Fibroblast of the aortic adventitia (primary cell): ENCODE results near the gene NRIP3. TPM values are rescaled to one million over a fixed set of nuclear protein-coding genes. Genes with fewer than 3 reads are reported as not detected.
"Not testable (repeated sequence)": the region's sequence is repeated elsewhere in the genome, so short reads cannot be mapped to it uniquely, and the experiment has no call there.

Source experiments
- DNase-seq: peaks from one replicate; pipeline ENCODE4 v3.0.0-alpha.2; 2010; ENCODE audit warnings: low read depth
- H3K4me3 ChIP-seq: 2 replicates; pipeline ENCODE4 v1.5.1; 2011; ENCODE audit warnings: low read depth, mild to moderate bottlenecking, control low read depth, low read length, moderate library complexity
- total RNA-seq: library from RNA; depleted of rRNA; stranded (reverse); fragments of >200 nt; gene quantifications from 2 replicates; pipeline ENCODE4 v1.2.3, GENCODE V29; 2012; ENCODE audit warnings: low replicate concordance
- TF ChIP-seq, protein P1 (sequence below): IDR thresholded peaks from 2 replicates; pipeline ENCODE4 v1.5.1; 2011; ENCODE audit warnings: mild to moderate bottlenecking, low read length, control low read depth, inconsistent platforms; ENCODE audit not compliant: insufficient read depth

Gene NRIP3
- total RNA-seq, 1 donor, result 21.3 TPM

DNA sequence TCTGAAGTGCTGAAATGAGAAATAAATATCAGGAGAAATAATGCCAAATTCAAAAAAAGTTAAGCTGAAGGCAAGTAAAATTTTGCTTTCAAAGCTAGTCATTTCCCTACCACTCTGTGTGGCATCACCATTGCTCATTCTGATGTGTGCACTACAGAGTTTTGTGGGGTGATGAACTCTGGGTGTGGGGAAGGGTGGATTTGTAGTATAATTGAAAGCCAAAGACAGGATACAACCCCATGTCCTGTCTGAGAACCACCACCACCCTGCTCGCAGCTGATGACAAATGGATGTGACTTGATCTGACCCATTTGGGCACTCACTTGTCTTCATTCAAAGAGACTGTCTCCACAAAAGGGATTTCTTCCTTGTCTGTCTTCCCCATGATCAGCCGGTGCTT is 20.2 kb downstream of the NRIP3 start:
- no peak overlapping the region for H3K4me3 ChIP-seq
- DNase-seq, result no peak
- TF ChIP-seq, protein P1, sequence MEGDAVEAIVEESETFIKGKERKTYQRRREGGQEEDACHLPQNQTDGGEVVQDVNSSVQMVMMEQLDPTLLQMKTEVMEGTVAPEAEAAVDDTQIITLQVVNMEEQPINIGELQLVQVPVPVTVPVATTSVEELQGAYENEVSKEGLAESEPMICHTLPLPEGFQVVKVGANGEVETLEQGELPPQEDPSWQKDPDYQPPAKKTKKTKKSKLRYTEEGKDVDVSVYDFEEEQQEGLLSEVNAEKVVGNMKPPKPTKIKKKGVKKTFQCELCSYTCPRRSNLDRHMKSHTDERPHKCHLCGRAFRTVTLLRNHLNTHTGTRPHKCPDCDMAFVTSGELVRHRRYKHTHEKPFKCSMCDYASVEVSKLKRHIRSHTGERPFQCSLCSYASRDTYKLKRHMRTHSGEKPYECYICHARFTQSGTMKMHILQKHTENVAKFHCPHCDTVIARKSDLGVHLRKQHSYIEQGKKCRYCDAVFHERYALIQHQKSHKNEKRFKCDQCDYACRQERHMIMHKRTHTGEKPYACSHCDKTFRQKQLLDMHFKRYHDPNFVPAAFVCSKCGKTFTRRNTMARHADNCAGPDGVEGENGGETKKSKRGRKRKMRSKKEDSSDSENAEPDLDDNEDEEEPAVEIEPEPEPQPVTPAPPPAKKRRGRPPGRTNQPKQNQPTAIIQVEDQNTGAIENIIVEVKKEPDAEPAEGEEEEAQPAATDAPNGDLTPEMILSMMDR, result no peak

DNA sequence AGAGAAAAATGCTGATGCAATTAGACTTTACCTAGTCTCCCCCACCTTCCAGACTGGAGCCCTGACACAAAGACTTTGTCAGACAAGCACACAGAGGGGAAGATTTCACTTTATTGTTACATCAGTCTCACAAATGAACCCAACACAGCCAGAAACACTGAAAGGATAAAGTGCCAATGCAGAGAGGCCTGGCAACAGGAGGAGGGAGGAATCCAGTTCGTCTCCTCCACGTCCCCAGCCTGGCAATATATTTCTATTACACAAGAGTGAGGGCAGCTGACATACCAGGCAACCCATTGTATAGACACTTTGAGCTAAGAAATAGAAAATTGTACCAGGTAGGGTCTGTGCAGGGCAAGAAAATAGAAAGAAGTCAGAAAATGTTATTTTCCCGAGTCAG is 23.3 kb downstream of the NRIP3 start:
- no peak for DNase-seq
- TF ChIP-seq, protein P1, result no peak
- no peak overlapping the region for H3K4me3 ChIP-seq

DNA sequence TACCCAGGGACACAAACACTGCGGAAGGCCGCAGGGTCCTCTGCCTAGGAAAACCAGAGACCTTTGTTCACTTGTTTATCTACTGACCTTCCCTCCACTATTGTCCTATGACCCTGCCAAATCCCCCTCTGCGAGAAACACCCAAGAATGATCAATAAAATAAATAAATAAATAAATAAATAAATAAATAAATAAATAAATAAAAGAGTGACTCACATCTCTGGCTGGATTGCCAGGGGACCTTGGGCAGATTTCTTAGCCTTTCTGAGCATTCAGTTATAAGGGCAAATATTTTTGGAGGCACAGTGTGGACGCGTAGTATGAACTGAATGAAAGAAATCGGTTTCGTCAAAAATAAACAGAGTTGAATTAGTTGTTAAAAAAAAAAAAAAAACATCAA is 24.4 kb downstream of the NRIP3 start:
- DNase-seq, H3K4me3 ChIP-seq: not testable (repeated sequence)

DNA sequence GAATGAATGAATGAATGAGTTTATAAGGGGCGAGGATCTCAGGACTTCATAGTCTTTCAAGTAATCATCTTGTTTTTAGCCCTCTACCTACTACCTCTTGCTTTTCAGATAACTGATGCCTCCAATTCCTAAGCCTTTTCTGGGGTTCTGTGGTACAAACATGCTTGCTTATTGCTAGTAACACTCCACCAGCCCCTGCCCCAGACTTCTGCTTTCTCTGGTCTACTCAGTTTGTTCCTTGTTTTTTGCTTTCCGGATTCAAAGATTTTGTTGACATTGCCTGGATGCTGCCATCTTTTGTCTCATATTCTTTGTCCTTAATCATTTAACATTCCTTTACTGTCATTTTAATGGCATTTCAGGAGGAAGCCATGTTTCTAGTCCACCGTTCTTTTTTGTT is 30.7 kb downstream of the NRIP3 start:
- no peak for DNase-seq
- H3K4me3 ChIP-seq, result no peak overlapping the region
- TF ChIP-seq, protein P1, result no peak

DNA sequence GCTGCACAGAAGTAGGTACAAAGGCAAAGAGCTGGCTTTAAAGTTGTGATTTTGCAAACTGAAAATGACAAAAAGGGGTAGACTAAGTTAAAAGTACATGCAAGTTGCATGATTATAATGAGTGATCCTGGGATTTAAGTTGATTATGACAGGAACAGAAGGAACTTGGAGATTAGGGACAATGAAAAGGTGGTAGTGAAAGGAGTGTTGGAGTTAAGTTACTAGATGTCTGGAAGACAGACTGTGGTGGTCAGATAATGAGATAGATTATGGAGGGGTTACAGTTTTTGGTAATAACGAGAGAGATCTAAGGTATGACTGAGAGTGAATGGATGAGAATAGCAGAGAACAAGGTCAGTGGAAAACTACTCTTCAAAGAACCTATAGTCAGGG is 31.9 kb downstream of the NRIP3 start:
- DNase-seq, result no peak
- TF ChIP-seq, protein P1, result no peak
- H3K4me3 ChIP-seq, result no peak overlapping the region

DNA sequence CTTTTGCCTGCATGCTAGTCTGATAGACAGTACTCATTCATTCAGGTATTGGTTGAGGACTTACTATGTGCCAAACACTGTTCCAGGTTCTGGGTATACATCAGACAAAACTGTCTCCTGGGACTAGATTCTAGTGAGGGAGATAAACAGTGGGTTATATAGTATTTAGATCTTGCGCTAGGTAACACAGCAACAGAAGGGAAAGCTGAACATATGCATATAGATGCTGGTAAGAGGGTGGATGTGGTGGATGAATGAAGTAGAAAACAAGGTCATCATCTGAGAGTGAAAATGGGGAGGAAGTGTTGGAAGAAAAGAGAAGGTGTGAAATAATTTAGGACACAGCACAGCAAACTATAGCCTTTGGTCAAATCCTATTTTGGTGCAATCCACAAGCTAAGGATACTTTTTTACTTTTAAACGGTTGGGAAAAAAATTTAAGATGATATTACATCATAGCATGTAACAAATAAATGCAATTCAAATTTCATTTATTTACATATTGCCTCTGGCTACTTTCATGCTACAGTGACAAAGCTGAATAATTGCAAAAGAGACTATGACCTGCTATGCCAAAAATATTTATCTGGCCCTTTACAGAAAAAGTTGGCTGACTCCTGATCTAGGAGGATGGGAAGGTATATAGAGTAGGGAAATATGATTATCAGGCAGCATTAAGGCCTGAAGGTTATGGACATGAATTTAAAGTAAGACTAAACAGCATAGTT is 32.4 kb downstream of the NRIP3 start:
- TF ChIP-seq, protein P1, result no peak

DNA sequence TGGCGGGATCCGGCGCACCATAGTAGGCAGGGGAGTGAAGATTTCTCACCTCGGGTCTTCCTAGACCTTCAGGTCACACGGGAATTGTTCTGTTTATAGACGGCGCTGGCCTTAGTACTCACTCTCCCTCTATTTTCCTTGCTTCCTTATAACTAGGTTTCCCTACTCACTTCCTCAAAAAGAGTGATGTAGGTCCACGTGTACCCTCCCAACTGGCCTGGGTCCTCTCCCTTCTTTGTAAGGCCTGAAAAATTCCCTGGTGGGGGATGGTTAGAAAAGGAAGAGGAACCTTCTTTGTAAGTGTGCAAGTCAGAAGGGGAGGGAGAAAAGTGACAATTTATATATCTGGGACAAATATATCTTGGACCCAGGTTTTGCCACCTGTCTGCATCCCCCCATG is 36.6 kb downstream of the NRIP3 start:
- no peak for DNase-seq

More for the DNA sequence above, 32.4 kb downstream of the NRIP3 start:
- no peak overlapping the region for H3K4me3 ChIP-seq
- no peak for DNase-seq

More for the DNA sequence above, 36.6 kb downstream of the NRIP3 start:
- no peak overlapping the region for H3K4me3 ChIP-seq
- TF ChIP-seq, protein P1, result no peak
